Muscle of back (tissue), 11 donors: ENCODE results near the gene BCAS3. TPM values are rescaled to one million over a fixed set of nuclear protein-coding genes. Genes with fewer than 3 reads are reported as not detected.
"Not testable (repeated sequence)": the region's sequence is repeated elsewhere in the genome, so short reads cannot be mapped to it uniquely, and the experiment has no call there.

Experiments
- DNase-seq, 3 donors: peaks; one replicate each; pipeline versions ENCODE4 v3.0.0 to v3.0.0-alpha.2; 2013
- polyA plus RNA-seq, 10 donors: library from polyadenylated mRNA; unstranded; fragments of 120-200 nt; gene quantifications; one replicate each; pipeline ENCODE4 v1.2.1, GENCODE V29; 2013; ENCODE audit not compliant: insufficient read length in 10 of 10

BCAS3 gene
- polyA plus RNA-seq, 10 donors, result 8.0 to 13.2 (median 10.2) TPM

DNA sequence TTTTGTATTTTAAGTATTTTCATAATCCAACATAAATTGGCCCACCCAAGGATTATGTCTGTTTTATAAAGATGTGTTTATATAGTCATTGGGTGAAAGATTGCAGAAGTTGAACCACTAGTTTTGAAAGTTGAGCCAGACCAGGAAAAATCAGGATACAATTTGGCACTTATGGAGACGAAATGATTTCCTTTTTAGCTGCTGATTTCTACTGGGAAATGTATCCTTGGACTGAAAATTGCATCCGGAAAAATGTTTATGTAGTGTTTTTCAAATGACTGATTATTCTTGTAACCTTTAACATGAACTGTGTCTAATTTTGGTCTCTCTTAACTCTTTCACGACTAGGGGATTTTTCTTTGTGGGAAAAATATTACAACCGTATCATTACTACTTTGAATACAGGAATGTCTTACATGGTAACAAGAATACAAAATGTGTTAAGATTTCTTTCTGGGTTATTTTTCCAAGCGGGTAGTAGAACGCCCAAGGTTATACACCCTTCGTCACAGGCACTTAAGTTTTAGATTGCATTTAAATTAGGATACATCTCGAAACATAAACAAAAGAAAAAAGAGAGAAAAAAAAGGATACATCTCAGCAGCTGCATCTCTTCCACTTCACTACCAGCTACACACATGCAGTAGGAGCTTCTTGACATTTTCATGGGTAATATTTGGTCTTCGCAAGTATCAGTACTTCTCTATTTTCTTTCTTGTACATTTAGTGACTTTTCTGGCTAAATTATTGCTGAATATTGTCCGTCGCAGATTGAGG, 449.0 kb downstream of the BCAS3 start:
- DNase-seq, result peak in 2 of 3 donors; percentile 53 to 78

DNA sequence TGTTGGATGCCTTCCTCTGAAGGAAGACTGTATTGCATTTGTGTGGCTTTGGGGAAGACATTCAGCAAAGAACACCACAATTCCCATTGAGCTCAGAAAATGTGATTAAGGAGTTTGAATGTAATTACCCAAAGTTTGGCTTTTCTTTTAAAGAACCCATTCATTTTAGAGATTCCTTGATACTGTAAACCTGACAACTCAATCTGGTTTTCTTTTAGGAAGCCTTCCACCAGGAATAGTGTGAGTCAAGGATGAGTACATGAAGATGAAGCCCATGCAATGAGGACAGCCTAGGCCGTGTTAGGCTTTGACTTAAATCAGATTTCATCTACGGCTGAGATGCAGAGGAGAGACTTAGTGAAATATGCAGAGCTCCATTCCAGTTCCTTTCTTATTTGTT, 450.3 kb downstream of the BCAS3 start:
- DNase-seq, result no peak

DNA sequence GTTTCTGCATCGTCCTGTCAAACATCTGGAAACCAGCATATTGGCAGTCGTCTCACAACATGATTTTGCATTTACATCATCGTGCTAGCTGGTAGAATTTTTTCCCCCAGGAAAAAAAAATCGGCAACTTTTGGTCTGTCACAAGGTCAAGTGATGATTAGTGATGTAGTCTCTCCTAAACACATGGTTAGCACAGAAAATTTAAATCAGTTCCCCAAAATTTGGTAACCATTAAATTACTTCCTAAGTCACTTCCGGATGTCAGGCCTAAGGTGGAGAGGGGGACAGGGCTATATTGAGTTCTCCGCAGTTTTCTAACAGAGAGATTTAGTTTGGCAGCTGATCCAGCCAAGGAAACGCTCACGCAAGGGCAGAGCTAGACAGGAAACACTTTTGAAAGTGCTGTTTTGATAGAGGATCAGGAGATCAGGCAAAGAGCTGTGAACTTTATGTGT, 451.0 kb downstream of the BCAS3 start:
- DNase-seq, result peak in 2 of 3 donors; percentile 47 to 71

DNA sequence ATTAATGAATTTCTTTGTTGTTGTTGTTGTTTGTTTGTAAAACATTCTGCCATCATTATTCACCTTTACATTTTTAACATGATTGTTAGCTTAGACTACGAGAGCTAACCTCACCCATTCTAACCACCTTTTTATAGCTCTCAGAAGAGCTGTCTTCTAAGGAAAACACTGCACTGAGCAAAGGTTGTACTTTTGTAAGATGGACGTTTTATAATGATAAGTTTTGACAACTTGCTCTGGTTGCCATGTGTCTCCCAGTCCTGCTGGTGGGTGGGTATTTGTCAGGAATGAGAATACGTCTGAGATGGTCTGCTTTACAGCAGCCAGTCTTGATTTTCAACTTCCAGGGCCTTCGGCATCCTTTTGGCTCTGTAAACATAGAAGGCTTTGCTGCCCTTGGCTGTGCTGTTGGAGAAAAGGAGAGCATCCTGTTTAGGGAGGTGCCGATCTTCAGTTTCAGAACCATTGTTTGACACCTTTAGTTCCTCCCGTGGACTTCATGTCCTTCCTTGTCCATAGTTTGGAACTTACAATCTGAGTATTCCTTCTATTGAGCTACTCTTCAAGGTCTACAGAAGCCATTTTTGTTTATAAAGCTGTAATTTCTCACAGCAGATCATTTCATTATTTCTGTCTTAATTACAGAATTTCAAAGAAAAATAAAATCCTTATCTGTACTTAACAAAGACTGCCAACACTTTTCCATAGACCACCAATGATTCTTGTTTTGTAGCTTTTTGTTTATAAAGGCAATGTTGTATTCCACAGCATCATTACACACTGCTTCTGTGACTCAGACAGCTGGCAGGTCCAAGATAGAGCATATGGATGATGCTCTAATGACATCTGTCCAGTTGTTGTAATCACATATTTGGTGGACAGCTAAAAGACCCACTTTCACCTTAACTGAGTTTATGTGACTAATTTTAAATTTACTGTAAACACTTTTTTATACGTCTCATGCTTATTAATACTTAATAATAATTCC, 451.9 kb downstream of the BCAS3 start:
- DNase-seq, result no peak

DNA sequence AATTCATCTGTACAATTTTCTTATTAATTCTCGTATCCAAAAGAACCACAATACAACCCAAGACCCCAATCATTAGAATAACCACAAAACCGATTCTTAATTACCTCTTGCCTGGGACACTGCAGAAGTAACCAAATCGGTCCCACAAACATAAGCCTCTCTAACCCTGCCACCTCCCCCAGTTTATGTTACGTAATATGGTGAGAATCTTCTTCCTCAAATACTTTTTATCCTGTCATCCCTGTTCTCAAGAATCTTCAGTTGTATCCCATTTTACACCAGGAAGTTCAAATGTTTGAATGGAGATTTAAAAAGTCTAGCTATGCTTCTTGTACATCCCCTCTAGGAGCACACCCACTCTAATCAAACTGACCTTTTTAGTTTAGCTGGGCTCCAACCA, 452.7 kb downstream of the BCAS3 start:
- DNase-seq, result no peak

DNA sequence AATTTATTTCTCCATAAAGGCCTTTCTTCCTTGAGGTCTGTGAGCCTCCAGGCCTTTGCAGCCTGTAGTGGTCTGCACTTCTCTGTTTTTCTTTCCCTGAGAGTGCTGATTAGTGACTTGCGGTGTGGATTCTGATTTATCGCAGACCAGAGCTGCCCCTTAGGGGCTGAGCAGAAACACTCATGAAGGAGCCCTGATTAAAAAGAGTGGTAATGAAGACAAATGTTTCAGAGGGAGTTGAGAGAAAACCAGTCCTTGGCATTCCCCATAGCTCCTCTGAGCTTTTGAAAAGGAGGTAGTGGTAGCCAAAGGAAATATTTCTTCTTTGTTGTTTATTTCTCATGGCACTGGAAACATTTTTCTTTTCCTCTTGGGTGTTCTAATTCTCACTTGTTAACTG, 453.9 kb downstream of the BCAS3 start:
- DNase-seq, result no peak

DNA sequence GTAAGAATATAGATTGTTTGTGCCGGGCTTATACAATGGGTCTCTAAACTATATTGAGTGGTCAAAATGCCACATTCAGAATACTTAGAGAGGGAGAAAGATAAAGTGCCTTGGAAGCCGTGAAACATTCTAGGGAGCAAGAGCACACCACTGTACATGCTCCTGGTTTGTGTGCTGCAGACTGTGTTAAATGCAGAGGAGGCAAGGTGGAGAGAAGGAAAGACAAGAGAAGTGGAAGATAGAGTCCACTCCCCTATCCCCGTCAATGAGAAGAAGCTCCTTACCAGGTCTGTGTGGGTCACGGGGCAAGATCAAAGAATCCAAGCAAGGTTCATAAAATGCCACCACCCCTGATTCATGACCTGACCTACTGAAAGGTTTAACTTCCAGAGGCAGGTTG, 454.9 kb downstream of the BCAS3 start:
- DNase-seq, result no peak

DNA sequence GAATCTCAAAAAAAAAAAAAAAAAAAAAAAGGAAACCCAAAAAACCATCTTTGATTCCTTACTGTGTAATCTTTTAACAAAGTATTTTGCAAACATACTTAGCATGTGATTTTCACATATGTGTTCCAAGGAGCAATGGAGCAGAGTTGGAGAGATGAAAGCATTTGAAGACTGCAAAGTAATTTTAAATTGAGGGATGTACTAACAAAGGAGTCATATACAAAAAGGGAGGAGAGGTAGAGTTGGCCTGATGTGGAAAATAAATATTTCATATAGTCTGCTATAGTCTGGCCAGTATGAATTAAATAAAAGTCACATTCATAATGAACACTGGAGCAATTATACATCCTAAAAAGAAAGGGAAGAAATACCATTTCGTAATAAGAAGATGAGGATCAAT, 456.2 kb downstream of the BCAS3 start:
- no peak for DNase-seq

DNA sequence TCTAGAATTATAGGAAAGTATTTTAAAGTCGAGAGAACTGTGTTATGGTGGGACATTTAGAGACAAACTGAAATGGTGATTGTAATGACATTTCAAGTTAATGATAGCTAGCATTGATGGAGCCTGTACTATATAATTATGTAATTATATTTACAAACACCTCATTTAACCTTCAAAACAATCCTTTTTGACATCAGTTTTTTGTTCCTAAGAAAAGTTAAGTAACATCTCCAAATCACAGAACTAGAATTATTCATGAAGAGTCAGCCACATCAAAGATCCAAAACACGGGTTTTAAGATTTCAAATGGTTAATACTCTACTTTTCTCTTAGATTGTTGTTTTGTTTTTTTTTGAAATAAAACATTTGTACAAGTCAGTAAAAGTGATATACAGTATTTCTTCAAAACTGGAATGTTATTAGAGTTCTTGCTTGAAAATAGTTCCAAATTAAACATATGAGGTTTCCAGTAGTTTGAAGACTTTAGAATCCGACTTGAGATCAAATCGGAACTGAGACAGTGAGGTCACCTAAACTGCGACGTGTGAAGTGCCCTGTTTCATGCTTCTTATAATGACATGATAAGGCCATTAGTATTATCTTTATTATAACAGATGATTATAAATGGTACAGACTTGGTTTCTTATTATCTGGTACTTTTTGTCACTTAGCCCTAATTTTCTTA, 457.0 kb downstream of the BCAS3 start:
- no peak for DNase-seq

DNA sequence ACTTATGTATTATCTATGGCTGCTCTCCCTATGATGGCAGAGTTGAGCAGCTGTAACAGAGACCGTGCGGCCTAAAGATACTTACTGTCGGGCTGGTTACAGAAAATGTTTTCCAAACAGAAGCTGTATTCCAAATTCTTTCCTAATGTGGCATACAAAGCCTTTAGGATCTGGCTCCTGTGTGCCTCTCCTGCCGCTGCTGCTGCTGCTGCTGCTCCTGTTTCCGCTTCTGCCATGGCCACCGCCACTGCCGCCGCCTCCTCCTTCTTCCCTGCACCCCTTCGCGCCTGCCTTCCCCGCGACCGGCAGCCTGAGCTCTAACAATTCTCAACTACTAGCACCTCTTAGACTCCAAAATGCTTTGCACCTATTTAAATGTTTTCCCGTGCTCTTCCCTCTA, 458.1 kb downstream of the BCAS3 start:
- no peak for DNase-seq

DNA sequence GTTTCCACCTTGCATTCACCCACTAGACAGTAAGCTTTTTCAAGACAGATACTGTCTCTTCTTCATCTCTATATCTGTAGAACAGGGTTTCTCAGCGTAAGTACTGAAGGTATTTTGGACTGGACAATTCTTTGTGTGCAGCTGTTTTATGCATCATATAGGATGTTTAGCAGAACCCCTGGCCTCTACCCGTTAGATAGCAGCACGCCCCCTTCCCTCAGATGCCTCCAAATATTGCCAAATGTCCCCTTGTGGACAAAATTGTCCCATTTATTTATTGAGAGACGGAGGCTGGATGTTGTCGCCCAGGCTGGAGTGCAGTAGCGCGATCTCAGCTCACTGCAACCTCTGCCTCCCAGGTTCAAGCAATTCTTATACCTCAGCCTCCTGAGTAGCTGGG, 458.6 kb downstream of the BCAS3 start:
- DNase-seq, result no peak

DNA sequence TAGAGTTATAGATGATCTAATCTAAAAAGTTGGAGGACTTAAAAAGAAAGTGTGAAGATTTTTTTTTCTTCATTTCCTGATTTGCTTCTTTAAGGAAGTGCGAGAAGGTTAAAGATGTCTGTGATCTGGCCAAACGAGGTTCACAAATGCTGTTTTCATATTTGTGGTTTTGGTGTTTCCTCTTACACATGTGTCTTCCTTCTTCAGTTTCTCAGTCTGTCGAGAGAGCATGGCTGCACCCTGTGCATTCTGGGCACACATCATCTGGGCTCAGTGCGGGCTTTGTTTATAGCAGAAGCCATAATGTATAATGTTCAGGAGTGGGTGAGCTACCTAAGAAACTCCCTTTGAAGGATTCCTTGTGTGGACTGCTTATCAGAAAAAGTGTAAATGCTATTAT, 461.6 kb downstream of the BCAS3 start:
- peak in 1 of 3 donors; percentile 56 for DNase-seq

DNA sequence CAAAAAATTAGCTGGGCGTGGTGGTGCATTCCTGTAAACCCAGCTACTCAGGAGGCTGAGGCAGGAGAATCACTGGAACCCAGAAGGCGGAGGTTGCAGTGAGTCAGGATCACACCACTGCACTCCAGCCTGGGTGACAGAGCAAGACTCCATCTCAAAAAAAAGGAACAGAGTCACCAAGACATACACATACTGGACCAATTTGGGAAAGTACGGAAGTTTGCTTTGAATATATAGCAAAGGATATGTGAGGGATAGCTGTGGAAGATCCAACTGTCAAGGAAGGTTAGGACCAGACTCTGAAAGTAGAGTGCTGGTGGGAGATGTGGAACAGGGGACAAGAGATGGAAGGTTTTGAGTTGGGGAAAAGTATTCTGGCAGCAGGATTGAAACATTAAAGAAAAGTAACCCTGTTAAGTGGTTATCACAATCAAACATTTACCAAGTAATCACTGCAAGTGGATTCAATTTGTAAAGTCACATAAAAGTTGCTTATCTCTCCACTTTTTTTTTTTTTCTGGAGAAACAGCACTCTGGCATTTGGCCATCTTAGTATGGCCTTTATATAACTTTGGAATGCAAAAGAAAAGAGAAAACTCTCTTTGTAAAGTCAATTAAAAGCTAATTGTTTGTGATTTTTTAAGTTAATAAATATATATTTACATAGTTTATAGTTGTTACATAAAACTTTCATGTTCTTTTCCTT, 462.6 kb downstream of the BCAS3 start:
- DNase-seq, result no peak

DNA sequence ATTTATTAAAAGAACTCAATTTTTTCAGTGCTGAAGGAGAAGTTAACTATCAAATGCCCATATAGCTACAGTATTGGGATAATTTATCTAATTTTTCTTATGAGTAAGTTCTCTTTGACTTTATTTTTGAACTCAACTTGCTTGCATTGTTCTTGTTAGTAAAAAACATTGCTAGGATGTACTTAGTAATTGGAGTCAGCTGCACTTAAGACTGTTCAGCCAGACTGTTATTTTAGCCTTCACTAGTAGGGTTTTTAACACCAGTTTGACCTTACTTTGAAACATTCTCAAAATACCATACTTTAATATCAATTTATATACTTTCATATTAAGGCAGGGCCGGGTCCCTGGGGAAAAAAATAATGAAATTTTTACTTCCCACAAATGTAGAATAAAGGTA, 465.4 kb downstream of the BCAS3 start:
- DNase-seq, result no peak

DNA sequence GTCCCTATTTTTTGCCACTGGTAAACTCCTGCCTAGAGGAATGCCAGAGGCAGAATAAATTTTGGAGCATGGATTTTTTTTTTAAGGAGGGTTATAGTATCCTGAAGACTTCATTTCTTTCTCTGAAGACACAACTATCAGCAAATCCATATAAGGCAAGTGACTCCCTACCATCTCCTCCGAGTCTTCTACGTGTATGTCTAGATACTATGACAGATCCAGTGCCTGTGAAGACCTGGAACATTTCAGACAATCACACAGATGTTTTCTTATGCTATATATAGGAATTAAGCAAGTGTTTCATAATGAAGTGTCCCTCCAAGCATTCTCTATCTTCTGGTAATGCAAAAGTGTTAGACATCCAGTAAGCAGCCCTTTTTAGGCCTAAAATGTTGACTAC, 466.5 kb downstream of the BCAS3 start:
- DNase-seq, result no peak

DNA sequence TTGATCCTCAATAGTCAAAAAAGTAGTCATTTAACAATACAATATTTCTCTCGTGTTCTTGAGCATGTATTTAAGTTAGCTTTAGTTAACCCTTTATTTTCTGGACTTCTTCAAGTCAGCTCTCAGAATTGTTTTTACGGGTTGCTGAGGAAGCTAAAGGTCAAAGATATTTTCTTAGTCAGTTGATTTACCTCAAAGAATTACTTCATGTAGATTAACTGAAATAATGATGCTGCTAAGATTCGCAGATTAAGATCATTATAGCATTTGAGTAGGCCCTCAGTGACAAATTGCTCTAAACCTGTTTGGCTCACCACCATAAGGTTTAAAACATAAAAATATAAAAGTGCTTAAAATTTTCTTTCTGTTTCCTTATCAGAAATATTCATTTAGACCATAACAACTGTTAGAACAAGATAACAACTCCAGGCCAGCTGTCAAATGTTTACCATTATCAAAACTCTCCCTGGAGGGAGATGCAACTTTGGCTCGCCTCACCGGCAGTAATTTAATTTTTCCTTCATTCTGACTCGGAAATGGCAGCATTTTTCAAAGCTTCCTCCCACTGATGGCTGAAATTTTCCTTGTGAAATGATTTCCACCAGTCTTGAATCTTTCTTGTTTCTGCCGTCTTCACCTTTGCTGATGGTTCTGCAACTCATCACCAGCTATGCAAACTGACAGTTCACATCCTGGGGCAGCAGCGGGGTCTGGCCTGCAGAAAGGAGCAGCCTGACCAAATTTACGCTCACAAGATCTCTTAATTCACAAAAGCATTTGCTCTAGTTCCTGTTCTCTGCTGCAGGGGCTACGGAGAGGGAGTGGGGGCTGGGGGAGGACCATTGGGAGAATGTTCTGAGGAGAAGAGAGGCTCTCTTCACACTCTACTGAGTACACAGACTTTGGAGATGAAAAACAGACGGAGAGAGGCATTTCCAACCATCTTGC, 467.2 kb downstream of the BCAS3 start:
- peak in 1 of 3 donors; percentile 72 for DNase-seq

DNA sequence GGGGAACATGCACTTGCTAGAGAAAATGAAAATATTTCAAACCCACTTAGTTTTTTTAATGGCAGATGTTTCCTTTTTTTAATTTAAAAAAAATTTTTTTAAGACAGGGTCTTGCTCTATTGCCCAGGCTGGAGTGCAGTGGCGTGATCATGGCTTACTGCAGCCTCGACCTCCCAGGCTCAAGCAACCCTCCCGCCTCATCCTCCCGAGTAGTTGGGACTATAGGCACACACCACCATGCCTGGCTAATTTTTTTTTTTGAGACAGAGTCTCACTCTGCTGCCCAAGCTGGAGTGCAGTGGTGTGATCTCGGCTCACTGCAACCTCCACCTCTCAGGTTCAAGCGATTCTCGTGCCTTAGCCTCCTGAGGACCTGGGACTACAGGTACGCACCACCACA, 469.2 kb downstream of the BCAS3 start:
- DNase-seq, result not testable (repeated sequence)

DNA sequence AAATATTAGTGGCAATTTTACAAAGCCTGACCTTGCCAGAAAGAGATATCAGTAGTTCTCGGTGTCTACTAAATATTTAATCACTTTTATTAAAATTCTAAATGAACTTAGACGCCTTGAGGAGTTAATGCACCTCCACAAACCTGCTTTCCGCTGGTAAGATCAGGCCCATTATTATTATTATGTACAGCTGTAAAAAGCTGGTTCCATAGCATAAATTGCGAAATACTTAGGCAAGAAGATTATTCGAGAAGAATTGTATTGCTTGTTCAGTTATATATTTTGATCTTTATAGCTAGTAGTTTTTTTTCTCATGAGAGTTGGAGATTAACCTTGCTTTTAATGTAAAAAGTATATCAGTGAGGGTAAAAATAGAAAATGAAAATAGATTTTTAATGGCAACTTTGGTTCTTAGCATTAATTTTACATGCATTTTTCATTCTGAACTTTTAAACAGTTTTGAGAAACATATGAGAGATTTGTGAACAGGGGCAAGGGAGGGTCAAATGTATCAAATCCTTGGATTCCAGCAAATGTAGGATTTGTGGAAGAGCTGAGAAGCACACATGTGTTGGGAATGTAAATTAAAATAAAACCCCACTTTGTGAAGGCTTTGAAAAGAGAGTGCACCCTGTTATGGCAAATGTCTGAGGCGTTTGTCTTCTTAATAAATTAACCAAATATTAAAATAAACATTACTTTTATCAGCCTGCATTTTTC, 471.6 kb downstream of the BCAS3 start:
- no peak for DNase-seq

DNA sequence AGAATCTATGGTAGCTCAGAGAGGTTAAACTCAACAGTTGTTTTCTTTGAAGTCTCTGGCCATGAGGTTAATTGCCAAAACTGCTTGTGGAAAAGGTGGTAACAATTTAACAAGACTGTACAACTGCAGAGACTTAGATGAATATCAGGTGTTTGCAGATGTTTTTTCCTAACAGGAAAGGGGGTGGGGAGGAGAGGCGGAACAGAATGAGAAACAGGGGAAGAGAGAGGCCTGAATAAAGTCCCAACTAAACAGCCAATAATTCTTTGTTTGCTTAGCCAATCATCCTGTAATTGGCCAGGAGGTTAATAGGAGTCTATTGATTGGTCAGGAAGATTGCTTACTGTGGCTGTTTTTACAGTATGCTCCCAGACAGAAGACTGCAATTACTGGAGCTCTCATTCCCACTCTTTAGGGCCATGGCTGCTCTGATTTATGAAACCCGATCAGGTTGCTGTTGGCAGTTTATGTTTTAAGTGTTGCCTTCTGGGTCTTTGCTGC, 472.3 kb downstream of the BCAS3 start:
- no peak for DNase-seq
